ENCODE measurements around the gene ATP2B1.

- TF ChIP-seq CTCF (IDR thresholded peaks at IDR 0.05), result no peak
- no peak for TF ChIP-seq POLR2A (IDR thresholded peaks at IDR 0.05)
Observed at GRCh38 chr12:89721291-89721987, 12.8 kb upstream of the ATP2B1 start.
